Gastrocnemius medialis (tissue), 4 donors: ENCODE data around the gene VHLL. TPM values are rescaled to one million over a fixed set of nuclear protein-coding genes. Genes with fewer than 3 reads are reported as not detected.

Source experiments
- ATAC-seq, 2 donors: fragments of 150-250 bp; one replicate each; pipeline ENCODE4 v1.9.1; 2016
- DNase-seq, 2 donors: peaks; one replicate each; pipeline ENCODE4 v3.0.0-alpha.2; 2019
- H3K27ac ChIP-seq, 4 donors: fragments of 200-600 bp; sonication (generic); 1 replicate in 1 of 4; 2 replicates in 3 of 4; pipeline ENCODE4 v1.5.1; 2016 to 2018; ENCODE audit warnings: mild to moderate bottlenecking in 2 of 4, moderate library complexity in 1 of 4
- H3K27me3 ChIP-seq, 3 donors: fragments of 200-600 bp; sonication (generic) in 2 of 3; 1 replicate in 1 of 3; 2 replicates in 2 of 3; pipeline versions ENCODE4 v1.5.1 to v1.6.0; 2016 to 2019; ENCODE audit warnings: mild to moderate bottlenecking in 1 of 3, moderate library complexity in 1 of 3
- H3K36me3 ChIP-seq, 2 donors: fragments of 200-600 bp; sonication (generic) in 1 of 2; one replicate each; pipeline ENCODE4 v1.5.1; 2017 to 2018
- H3K4me1 ChIP-seq, 2 donors: fragments of 200-600 bp; sonication (generic) in 1 of 2; one replicate each; pipeline ENCODE4 v1.5.1; 2016 to 2017; ENCODE audit warnings: mild to moderate bottlenecking in 2 of 2
- H3K4me3 ChIP-seq, 4 donors: fragments of 200-600 bp; sonication (generic) in 3 of 4; 1 replicate in 1 of 4; 2 replicates in 3 of 4; pipeline ENCODE4 v1.5.1; 2016 to 2019; ENCODE audit warnings: mild to moderate bottlenecking in 2 of 4
- H3K9me3 ChIP-seq, 3 donors: fragments of 200-600 bp; sonication (generic) in 2 of 3; 1 replicate in 1 of 3; 2 replicates in 2 of 3; pipeline ENCODE4 v1.5.1; 2016 to 2019
- POLR2A ChIP-seq, 2 donors: fragments of 450-650 bp; IDR thresholded peaks; one replicate each; pipeline ENCODE4 v1.6.1; 2017; ENCODE audit warnings: antibody characterized with exemption in 2 of 2, mild to moderate bottlenecking in 2 of 2, moderate library complexity in 2 of 2
- in situ Hi-C, 4 donors: fragments of 200-750 bp; cut with MboI; loops; one replicate each; pipeline versions ENCODE4 v1.15.0 to v1.8.0; 2017; ENCODE audit warnings: low sequenced_read_pairs in 4 of 4
- intact Hi-C: fragments of 100-400 bp; cut with DNase I; formaldehyde crosslinking; loops from one replicate; pipeline ENCODE4 v1.15.1; 2023; ENCODE audit warnings: low total_unique reads
- total RNA-seq, 4 donors: library from RNA; depleted of rRNA; stranded (reverse); fragments of >200 nt; gene quantifications; one replicate each; pipeline versions ENCODE4 v1.1.0 to v1.2.3, GENCODE V29; 2016
- TF ChIP-seq, protein P1 (sequence below), 5 experiments: fragments of 450-650 bp in 3 of 5; fragments of 200-600 bp in 2 of 5; sonication (generic) in 2 of 5; IDR thresholded peaks in 4 of 5; conservative IDR thresholded peaks in 1 of 5; 1 replicate in 4 of 5; 2 replicates in 1 of 5; pipeline ENCODE4 v1.5.1; 2016 to 2019; ENCODE audit warnings: antibody characterized with exemption in 5 of 5, mild to moderate bottlenecking in 3 of 5, moderate library complexity in 3 of 5

VHLL gene
- total RNA-seq, 4 donors from 2014 or later, result not detected

DNA sequence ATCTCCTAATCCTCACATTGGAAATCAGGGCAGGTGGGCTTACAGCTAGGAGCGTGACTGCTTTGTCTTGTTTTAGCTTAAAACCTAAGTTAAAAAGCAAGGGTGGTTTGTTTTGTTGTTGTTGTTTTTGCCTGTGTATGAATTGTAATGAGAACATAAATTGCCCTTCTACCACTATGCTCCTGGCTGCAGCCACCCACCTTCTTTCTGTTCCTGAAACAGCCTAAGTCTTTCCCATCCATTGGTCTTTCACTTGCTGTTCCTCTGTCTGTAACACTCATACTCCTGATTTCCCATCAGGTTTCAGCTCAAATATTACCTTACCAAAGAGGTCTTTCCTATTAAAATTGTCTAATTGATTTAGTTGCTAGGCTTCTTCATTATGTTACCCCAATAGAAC, 15.6 kb downstream of the VHLL start:
- peaks cover 0 to 8% of the 10 kb centered on the region in 2 donors for H3K36me3 ChIP-seq
- TF ChIP-seq POLR2A (IDR thresholded peaks at IDR 0.05), result no peak
- ATAC-seq (no peak), DNase-seq (no peak)
- in situ Hi-C loops, result no loop called here
- intact Hi-C loops, result loop anchor here (2.0 to 5.0 kb wide), 4 partner anchors 71 to 349 kb away; partner anchors contain the start of genes KHDC4 and PMF1
- peak overlapping the region; percentile 90 to 99 (median 94) for H3K27ac ChIP-seq
- peak overlapping the region; percentile 72 to 97 (median 82) for H3K4me3 ChIP-seq
- no peaks in the 10 kb centered on the region for H3K9me3 ChIP-seq
- H3K4me1 ChIP-seq, result peaks cover 27 to 33% of the 10 kb centered on the region in 2 donors
- no peaks in the 10 kb centered on the region for H3K27me3 ChIP-seq

DNA sequence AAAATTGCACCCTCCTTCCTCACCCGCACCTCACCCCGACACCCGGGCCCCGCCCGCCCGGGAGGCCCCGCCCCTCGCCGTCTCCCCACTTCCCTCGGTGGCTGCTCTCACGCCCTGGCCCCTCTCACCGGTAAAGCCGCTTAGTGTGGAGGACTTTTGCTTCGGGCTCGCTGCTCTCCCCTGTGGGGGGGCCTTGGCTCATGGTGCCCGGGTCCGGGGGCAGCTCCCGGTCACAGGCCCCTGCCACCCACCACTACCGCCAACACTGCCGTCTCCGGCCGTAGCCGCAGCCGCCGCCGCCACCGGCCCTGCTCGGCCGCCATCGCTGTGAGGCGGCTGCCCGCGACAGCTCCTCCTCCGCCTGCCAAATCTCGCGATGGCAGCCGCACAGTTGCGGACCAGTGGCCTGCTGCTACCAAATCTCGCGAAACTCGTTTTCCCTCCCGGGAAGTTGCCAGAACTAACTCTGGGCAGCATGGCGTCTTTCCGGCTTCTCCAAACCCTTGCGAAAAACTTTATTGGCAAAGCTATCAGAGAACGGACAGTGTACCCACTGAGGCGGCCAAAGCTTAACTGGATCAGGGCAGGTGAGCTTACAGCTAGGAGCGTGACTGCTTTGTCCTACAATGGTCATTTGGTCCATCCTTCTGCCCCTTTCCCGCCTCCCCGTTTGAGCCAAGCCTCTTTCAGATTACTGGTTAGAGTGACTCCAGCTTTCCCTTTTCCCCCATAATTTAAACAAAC, 16.5 kb downstream of the VHLL start, which contains the start of gene SMG5:
TSS of gene SMG5 (minus strand) at position 347 of the 744 bp plus-strand sequence. CDS start at position 202, 145 bp downstream.
- H3K27ac ChIP-seq, result peak within 1 kb of the TSS; percentile 90 to 99 (median 94)
- in situ Hi-C loops (no loop called here), intact Hi-C loops (loop anchor here (2.0 to 5.0 kb wide), 4 partner anchors 70 to 348 kb away; partner anchors contain the start of genes KHDC4 and PMF1)

DNA sequence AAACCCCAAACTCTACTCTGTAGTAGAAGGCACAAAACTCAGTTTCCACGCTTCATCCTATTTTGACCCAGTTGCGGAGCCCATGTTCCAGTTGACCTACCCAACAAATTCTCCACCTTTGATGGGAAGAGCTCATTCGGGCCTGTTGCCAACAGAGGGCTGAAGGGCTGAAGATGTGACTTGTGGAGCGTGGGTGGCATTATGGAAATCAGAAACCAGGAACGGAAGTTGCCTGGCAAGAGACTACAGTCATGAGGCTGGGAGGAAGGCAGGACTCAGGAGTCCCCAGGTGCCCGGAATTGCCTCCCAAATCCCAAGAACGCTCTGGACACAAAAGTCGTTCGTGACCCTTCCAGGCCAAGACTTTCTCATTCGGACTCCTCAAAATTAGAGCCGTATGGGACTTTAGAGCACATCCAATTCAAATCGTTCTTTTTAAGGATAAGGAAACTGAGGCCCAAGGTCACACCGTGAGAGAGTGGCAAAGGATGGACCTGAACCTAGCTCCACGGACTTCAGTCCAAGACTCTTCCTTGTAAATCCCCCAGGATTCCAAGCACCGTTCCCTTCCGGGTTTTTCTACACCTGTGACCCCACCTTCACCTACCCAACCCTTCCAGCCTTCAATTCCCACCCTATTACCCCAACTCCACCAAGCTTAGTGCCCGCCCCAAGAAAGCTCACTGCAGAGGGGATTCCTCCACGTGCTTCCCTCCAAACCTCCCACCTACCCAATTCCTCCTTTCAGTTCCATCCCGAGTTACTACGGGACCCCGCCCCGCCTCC, 17.2 kb downstream of the VHLL start:
- Histone ChIP-seq H3K4me1 (peaks cover 27 to 33% of the 10 kb centered on the region in 2 donors), H3K36me3 (peaks cover 0 to 21% of the 10 kb centered on the region in 2 donors), H3K27ac (peak overlapping the region; percentile 90 to 99 (median 94)), H3K4me3 (peak overlapping the region; percentile 72 to 97 (median 82)), H3K27me3 (no peaks in the 10 kb centered on the region), H3K9me3 (no peaks in the 10 kb centered on the region)
- TF ChIP-seq, protein P1, sequence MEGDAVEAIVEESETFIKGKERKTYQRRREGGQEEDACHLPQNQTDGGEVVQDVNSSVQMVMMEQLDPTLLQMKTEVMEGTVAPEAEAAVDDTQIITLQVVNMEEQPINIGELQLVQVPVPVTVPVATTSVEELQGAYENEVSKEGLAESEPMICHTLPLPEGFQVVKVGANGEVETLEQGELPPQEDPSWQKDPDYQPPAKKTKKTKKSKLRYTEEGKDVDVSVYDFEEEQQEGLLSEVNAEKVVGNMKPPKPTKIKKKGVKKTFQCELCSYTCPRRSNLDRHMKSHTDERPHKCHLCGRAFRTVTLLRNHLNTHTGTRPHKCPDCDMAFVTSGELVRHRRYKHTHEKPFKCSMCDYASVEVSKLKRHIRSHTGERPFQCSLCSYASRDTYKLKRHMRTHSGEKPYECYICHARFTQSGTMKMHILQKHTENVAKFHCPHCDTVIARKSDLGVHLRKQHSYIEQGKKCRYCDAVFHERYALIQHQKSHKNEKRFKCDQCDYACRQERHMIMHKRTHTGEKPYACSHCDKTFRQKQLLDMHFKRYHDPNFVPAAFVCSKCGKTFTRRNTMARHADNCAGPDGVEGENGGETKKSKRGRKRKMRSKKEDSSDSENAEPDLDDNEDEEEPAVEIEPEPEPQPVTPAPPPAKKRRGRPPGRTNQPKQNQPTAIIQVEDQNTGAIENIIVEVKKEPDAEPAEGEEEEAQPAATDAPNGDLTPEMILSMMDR (IDR thresholded peaks at IDR 0.05 in 4 of 5, conservative IDR thresholded peaks at IDR 0.05 in 1 of 5), result no peak
- TF ChIP-seq POLR2A (IDR thresholded peaks at IDR 0.05), result peak in 1 of 2 donors; percentile 5
- ATAC-seq (peak; percentile 41 to 46), DNase-seq (peak; percentile 14 to 58)
- in situ Hi-C loops, result no loop called here
- intact Hi-C loops, result loop anchor here (1.0 to 5.0 kb wide), 5 partner anchors 56 to 347 kb away; partner anchors contain the start of genes CCT3, KHDC4, PMF1 and TSACC

More for the DNA sequence above, 16.5 kb downstream of the VHLL start, which contains the start of gene SMG5:
- TF ChIP-seq, protein P1 (IDR thresholded peaks at IDR 0.05 in 4 of 5, conservative IDR thresholded peaks at IDR 0.05 in 1 of 5), result no peak
- TF ChIP-seq POLR2A (IDR thresholded peaks at IDR 0.05), result peak; percentile 91 to 95
- H3K4me1 ChIP-seq, result peaks cover 27 to 33% of the 10 kb centered on the region in 2 donors
- H3K36me3 ChIP-seq, result peaks cover 0 to 15% of the 10 kb centered on the region in 2 donors
- ATAC-seq (peak; percentile 87 to 90), DNase-seq (peak; percentile 97)
- H3K9me3 ChIP-seq, result no peaks in the 10 kb centered on the region
- peak within 1 kb of the TSS; percentile 72 to 97 (median 82) for H3K4me3 ChIP-seq
- H3K27me3 ChIP-seq, result no peaks in the 10 kb centered on the region

DNA sequence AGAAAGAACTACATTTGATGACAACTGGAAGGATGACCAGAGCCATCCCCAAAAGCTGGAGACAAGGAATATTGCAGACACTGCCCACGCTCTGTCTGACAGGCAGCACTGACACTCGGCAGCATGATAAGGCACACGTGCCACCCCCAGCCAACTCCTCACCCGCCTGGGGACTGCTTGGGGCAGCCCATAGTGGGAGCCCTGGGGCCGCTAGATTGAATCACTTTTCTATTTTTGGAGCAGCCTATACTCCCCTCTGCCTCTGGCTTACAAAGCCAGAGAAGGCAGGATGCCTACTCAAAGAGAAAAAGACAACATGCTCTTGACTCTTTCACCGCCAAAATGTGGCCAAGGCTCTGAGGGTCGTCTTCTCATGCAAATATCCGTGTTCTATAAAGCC, 17.8 kb downstream of the VHLL start:
- peak overlapping the region; percentile 90 to 99 (median 94) for H3K27ac ChIP-seq
- ATAC-seq, result peak; percentile 66 to 71

More for the DNA sequence above, 17.8 kb downstream of the VHLL start:
- in situ Hi-C loops (no loop called here), intact Hi-C loops (loop anchor here (1.0 to 5.0 kb wide), 3 partner anchors 57 to 226 kb away; partner anchors contain the start of genes CCT3 and TSACC)
- H3K27me3 ChIP-seq, result no peaks in the 10 kb centered on the region
- H3K9me3 ChIP-seq, result no peaks in the 10 kb centered on the region
- peaks cover 27 to 33% of the 10 kb centered on the region in 2 donors for H3K4me1 ChIP-seq
- TF ChIP-seq, protein P1 (IDR thresholded peaks at IDR 0.05 in 4 of 5, conservative IDR thresholded peaks at IDR 0.05 in 1 of 5), result peak in 1 of 5 experiments; percentile 1
- peak; percentile 82 to 83 for TF ChIP-seq POLR2A (IDR thresholded peaks at IDR 0.05)
- H3K36me3 ChIP-seq, result peaks cover 0 to 27% of the 10 kb centered on the region in 2 donors
- peak; percentile 76 to 90 for DNase-seq
- H3K4me3 ChIP-seq, result peak overlapping the region; percentile 72 to 97 (median 82)
